Putamen (tissue), 1 donor: ENCODE measurements around the gene RELL1.

Experiments used
- DNase-seq: peaks from one replicate; pipeline ENCODE4 v3.0.0-alpha.2; 2016; ENCODE audit warnings: low spot score

The RELL1 gene

DNA sequence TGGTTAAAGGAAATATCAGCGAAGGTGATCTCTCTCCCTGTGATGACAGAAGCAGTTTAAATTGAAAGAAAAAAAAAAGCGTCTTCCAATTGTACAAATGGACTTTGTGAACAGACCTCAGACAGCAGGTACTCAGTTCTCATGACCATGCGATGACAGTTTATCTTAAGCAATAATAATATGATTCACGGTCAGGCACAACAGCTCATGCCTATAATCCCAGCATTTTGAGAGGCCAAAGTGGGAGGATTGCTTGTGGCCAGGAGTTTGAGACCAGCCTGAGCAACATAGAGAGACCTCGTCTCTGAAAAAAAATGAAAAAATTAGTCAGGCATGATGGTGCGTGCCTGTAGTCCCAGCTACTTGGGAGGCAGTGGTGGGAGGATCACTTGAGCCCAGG, 51.0 kb downstream of the RELL1 start:
- no peak for DNase-seq

- no peak for DNase-seq
Measured at GRCh38 chr4:37634180-37634579, 52.0 kb downstream of the RELL1 start.

GRCh38 chr4:37632836-37633235, 53.3 kb downstream of the RELL1 start:
- DNase-seq = no peak

DNA sequence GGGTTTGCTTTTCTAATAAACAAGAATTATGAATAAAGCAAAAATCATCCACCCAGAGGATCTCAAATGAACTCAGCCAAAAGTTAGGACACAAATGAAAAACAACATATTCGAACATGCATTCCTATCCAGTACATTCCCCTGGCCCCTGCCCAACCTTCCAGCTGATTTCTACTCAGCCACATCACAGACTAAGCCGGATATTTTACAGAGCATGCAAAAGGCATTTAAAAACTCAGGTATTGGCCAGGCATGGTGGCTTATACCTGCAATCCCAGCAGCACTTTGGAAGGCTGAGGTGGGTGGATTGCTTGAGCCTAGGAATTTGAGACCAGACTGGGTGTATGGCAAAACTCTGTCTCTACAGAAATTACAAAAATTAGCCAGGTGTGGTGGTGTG, 54.6 kb downstream of the RELL1 start:
- no peak for DNase-seq

DNA sequence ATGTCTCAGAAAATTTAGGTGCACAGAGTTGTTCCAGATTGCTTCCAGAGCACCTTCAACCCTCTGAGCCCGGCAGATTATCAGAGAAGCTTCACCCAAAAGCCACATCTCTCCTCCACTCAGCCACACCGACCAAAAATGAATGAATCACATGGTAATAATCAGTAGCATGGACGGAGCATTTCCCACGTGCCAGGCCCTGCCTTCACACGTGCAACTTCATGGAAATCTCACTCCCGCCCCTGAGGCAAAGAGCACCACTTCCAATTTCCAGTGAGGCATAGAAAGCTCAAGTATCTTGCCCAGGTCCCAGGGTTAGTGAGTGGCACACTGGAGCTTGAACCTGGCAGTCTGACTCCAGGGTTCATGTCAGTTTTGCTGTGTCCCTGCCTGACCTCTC, 56.5 kb downstream of the RELL1 start:
- DNase-seq = no peak

DNA sequence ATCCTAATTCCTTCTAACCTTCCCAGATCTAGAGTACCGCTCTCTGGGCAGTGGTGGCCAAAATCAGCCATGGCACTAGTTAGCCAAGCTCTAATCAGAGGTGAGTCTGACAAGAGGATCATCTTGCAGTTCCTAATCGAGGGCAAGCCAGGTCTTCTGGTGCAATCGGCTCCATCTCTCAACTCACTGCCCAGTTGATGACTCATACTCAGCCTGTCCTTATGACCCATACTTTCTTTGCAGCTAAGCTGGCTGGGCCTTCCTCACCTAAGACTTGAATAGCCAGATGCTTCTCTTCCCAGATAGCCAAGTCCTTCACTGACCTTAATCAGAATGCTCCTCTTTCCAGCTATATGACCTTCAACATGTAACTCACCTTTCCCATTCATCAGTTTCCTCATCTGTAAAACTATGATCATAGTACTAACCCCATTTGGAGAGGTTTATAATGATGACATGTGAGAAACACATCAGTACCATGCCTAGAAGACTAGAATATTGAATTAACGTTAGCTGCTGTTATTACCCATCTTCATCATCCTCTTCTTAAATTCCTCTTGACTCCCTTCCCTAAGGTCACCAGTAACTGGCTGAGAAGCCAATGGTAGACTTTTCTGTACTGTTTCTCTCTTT, 57.1 kb downstream of the RELL1 start:
- no peak for DNase-seq

DNA sequence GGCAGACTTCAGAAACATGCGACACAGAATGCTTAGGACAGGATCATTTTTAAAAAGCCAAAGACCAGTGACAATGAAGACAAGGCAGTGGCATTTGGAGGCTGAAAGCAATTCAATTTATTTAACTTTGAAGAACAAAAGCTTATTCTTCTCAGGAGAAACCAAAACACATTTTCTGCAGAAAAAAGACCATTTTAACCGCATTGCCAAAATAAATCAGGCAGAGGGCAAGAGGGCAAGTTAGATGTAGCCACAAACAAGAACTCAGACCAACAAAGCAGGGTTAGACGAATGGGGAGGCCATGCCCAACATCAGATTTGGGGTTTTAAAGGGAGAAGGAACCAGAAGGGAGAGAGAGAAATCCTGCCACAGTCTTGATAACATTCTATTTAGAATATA, 58.9 kb downstream of the RELL1 start:
- no peak for DNase-seq

GRCh38 chr4:37625499-37625898, 60.7 kb downstream of the RELL1 start:
- DNase-seq = no peak

DNA sequence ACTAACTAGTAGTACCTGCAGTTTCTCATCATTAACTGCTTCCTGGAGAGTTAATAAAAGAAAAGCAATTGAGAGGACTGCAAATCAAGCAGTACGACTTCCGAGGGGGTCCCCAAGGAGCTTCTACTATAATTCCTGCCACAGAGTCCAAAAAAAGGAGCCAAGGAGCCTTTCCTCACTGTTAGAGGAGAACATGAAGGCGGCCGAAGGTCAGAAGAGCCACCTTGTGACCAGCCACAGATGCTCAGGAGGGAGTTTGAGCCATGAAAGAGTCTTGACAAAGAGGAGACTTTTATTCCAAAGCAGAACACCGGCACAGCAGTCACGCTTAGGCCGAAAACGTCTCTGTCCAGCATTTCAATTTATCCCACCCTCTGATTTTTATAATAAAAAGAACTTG, 62.2 kb downstream of the RELL1 start:
- DNase-seq = no peak

DNA sequence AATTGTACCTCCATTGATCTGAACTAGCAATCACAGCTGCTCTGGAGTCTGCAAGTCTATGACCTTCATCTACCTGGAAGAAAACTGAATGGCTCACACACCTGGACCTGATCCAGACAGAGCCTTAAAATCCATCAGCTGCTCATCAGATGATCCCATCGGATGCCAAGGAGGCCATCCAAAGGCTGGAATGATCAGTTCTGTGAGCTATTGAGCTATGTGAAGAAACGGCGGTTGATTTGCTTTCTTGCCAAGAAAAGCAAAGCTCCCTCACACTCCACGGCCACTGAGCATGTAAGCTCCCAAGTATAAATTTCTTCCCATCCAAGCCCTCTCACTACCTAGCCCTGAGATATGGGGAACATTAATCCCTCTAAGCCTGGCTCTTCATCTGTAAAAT, 63.1 kb downstream of the RELL1 start:
- no peak for DNase-seq

GRCh38 chr4:37620176-37620575, 66.0 kb downstream of the RELL1 start:
- no peak for DNase-seq

GRCh38 chr4:37615720-37616063, 70.5 kb downstream of the RELL1 start:
- no peak for DNase-seq

DNA sequence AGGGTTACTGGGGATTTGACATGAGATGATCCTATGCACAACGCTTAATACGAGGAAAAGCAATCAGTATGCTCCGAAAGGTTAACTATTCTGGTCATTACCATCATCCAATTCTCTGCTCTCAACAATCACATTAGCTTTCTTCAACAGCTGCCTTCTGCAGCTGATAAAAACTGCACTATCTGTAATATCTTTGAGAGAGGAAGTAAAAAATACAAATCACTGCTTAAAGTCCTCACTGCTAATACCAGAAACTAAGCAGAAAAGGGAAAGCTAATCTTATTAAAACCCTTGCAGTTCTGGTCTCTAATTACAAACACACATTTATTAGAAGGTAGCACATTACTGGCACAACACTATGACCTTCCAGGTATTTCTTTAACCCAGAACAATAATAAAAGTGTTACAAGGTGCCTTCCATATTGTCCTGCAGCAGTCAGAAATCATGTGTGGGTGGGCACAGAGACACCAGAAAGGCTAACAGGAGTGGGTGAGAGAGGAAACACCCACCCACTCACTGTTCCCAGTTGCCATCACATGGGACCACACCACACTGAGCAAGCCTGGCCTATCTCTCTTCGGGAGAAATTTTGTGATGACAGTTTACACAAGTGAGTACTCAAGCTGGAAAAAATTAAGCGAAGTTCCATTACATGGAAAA, 71.0 kb downstream of the RELL1 start:
- no peak for DNase-seq

DNA sequence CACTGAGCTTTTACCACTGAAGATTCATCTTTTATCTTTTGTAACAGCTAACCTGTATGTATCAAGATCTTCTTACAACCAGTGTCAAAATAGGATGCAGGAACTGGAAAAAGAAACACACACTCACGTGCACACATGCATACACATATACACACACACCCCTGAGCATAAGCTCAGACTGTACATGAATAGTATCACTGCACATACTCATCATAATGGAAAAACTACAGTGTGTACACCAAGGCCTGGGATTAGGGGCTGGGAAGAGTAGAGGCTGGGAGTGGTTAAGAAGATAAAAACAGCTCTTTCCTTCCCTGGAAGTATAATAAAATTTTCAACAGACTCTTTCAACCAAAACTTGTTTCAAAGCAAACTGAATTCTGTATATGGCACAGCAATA, 73.4 kb downstream of the RELL1 start:
- DNase-seq = no peak

DNA sequence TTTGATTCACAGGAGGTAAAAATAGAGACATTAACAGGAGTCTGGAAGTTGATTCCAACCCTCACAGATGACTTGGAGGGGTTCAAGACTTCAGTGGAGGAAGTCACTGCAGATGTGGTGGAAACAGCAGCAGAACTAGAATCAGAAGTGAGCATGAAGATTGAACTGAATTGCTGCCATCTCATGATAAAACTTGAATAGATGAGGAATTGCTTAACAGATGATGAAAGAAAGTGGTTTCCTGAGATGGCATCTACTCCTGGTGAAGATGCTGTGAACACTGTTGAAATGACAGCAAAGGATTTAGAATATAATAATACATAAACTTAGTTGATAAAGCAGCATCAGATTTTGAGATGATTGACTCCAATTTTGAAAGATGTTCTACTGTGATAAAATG, 76.5 kb downstream of the RELL1 start:
- DNase-seq = no peak

GRCh38 chr4:37607018-37607417, 79.2 kb downstream of the RELL1 start:
- DNase-seq = no peak

GRCh38 chr4:37605843-37606565, 80.2 kb downstream of the RELL1 start:
- DNase-seq = no peak

DNA sequence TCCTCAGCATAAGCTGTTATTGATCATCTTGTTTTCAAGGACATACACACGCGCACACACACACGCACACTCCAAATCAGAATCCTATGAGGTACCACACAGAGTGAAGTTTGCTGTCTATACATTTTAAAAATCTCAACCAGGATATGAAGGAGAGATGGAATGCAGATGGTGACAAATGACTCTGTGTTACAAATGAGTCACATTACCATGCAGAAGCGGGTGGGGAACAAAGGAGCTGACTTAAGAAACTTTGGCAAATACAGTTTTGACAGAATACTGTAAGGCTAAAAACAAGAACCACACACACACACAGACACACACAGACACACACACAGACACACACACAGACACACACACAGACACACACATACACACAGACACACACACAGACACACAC, 81.7 kb downstream of the RELL1 start:
- DNase-seq = no peak

DNA sequence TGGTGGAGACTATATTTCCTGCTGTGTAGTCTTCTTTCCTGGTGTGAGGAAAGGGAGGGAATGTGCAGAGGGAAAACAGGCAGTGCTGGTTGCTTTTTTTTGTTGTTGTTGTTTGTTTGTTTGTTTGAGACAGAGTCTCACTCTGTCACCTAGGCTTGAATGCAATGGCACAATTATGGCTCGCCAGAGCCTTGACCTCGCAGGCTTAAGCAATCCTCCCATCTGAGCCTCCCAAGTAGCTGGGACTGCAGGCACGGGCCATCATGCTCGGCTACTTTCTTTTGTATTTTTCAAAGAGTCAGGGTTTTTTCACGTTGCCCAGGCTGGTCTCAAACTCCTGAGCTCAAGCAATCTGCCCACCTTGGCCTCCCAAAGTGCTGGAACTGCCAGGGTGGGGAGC, 82.5 kb downstream of the RELL1 start:
- DNase-seq = no peak

- peak; percentile 57 for DNase-seq
Measured at GRCh38 chr4:37603070-37603468, 83.1 kb downstream of the RELL1 start.

GRCh38 chr4:37602454-37603069, 83.6 kb downstream of the RELL1 start:
- no peak for DNase-seq

- DNase-seq = no peak
Measured at GRCh38 chr4:37601531-37601930, 84.6 kb downstream of the RELL1 start.

DNA sequence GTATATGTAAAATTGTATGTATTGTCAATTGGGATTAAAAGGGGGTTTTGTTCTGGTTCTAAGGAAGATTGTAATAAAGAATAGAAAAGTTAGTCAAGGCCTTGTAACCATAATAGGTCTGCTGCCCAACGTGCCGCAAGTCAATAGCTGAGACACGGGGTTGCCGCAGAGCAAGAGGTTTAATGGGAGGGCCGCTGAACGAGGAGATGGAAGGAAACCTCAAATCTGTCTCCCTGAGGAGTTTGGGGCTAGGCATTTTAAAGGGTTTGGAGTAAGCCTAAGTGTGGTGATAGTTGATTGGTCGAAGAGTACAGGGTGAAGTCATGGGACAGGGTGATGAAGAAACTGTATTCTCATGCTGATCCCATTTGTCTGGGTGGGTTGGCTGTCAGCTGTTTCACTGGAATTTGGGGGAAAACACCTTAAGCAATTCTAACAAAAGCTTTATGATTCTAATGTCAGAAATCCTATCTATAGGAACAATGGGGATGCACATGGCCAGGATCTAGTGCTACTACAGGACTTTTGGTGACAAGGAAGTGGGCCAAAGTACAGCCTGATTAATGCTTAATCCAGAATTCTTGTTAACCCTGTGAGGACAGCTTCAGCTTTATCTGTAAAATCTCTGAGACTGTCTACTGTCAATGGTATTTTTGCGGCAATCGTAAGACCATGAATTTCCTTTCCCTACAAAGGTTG, 86.9 kb downstream of the RELL1 start:
- no peak for DNase-seq
